CD4-positive, alpha-beta T cell treated with Interleukin-15 for 1 hour (primary cell): ENCODE results near the gene ADGRE3.

Experiments used
- DNase-seq: peaks from one replicate; pipeline ENCODE4 v3.0.0-alpha.2; 2020

Gene ADGRE3

DNA sequence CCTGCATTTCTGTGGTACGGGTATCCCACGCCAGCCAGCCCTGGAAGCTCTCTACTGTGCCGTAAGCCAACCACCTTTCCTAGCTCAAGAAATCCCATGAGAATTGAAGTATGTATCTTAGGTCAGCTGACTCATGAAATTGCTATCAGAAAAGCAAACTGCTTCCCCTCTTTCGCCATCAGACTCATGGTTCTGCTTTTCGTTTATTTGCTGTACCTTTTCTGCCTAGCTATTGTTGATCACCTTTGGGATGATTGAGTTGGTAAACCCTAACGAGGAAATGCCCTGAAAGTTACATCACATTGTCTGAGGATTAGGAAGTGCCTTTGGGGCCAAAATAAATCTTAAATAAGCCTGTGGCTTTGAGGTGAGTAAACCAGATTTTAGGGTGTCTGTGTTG lies at the start of gene ADGRE3:
Gene ADGRE3 (minus strand): TSS at position 81 of the 400 bp plus-strand sequence. CDS start 74 bp downstream, at position 7.
- DNase-seq = peak; percentile 30

GRCh38 chr19:14722127-14722526 lies 47.5 kb upstream of the ADGRE3 start:
- no peak for DNase-seq

- DNase-seq = no peak
These were observed 44.5 kb upstream of the ADGRE3 start for GRCh38 chr19:14719162-14719561.

DNA sequence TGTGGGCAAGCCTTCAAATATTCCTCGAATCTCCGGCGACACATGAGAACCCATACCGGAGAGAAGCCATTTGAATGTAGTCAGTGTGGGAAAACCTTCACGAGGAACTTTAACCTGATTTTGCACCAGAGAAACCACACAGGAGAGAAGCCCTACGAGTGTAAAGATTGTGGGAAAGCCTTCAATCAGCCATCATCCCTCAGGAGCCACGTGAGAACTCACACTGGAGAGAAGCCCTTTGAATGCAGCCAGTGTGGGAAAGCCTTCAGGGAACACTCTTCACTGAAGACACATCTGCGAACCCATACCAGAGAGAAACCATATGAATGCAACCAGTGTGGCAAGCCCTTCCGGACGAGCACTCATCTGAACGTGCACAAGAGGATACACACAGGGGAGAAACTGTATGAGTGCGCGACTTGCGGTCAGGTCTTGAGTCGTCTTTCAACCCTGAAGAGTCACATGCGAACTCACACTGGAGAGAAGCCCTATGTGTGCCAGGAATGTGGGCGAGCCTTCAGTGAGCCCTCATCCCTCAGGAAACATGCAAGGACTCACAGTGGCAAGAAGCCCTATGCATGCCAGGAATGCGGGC lies 44.0 kb upstream of the ADGRE3 start:
- DNase-seq = no peak

DNA sequence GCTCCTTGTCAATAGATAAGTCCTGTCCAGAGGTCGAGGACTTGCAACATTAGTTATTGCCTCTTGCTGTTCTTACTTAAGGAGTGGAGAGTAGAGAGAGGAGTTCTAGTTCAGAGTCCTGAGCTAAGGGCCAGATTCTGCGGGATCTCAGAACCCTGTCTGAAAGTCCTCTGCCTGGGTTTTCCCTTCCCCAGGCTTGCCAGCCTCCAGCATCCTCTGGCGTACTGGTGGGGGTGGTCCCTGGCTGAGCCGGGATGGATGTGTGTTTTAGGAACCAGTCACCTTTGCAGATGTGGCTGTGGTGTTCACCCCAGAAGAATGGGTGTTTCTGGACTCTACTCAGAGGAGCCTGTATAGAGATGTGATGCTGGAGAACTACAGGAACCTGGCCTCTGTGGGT lies 41.2 kb upstream of the ADGRE3 start:
- DNase-seq = no peak

DNA sequence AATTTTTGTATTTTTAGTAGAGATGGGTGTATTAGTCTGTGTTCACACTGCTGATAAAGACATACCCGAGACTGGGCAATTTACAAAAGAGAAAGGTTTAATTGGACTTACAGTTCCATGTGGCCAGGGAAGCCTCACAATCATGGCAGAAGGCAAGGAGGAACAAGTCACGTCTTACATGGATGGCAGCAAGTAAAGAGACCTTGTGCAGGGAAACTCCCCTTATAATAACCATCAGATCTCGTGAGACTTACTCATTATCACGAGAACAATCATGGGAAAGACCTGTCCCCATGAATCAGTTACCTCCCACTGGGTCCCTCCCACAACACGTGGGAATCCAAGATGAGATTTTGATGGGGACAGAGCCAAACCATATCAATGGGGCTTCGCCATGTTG lies 29.8 kb upstream of the ADGRE3 start:
- no peak for DNase-seq

DNA sequence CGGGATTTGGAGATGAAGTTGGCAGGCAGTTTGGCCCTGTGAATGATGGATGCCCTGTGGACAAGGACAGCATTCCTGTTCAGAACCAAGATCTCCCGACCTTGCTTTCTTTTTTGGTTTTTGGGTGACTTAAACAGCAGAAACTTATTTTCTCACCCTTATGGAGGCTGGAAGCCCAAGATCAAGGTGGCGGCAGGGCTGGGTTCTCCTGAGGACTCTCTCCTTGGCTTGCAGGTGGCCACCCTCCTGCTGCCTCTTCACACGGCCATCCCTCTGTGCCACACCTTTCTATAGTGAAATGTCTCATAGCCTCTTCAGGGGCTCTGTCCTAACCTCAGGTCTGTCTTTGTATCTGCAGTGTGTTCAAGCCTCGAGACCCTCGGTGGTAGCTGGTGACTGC lies 29.2 kb upstream of the ADGRE3 start:
- DNase-seq = no peak

GRCh38 chr19:14700711-14701375 lies 26.2 kb upstream of the ADGRE3 start:
- DNase-seq = no peak

DNA sequence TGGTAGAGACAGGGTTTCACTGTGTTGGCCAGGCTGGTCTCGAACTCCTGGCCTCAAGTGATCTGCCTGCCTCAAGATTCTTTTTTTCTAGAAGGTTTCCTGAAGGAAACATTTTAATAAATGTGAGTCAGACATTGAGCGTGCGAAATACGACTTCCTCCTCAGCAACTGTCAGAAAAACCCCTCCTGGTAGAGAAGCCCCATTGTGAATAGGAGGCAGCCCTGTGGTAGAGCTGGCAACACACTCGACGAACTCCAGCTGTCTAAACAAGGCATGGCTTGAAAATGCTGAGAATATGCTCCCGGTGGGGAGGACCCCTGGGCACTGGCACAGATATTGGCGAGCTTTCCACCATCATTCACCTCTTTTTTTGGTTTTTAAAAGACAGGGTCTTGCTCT lies 25.0 kb upstream of the ADGRE3 start:
- DNase-seq = no peak

DNA sequence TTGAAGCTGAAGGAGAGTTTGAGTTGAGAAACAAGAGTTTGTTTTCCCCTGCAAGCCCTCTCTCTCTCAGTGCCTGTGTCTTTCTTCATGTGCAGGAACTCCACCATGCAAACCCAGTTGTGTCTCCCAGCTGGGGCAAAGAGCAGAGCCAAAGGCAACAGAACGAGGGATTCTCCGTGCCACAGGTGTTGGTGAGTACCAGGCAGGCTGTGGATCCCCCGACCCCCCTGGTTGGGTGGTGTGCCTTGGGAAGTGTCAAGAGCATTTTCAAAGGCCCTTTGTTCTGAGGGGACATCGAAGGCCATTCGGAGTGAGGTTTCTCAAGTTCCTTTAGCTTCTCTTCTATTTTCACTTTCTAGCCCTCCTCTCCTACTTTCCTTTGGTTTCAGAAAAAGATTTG lies 20.8 kb upstream of the ADGRE3 start:
- no peak for DNase-seq

DNA sequence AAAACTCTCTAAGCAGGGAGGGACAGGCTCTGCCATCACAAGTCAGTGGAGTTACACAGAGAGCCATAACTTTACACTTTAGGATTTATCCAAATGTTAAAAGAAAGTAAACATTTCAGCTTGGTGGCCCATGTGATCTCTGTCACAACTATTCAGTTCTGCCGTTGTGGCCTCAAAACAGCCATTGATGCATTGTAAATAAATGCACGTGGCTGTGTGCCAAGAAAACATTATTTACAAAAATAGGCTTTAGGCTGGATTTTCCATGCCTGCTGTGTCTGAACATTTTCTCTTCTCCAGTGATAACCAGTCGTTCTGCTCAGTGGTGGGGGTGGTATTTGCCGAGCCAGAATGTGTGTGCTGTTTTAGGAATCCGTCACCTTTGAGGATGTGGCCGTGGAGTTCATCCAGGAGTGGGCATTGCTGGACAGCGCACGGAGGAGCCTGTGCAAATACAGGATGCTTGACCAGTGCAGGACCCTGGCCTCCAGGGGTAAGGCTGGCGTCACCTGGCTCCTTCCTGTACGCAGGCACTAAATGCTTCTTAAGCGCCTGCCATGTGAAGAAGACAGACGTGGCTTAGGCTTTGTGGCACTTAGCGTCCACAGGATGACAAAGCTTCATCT lies 20.1 kb upstream of the ADGRE3 start:
- no peak for DNase-seq

GRCh38 chr19:14689598-14690503 lies 15.2 kb upstream of the ADGRE3 start, which contains the start of gene ZNF333:
Gene ZNF333, plus strand, starts transcription at chr19:14690048. Its CDS starts 3,444 bp downstream, at chr19:14693492.
- peak; percentile 95 for DNase-seq

DNA sequence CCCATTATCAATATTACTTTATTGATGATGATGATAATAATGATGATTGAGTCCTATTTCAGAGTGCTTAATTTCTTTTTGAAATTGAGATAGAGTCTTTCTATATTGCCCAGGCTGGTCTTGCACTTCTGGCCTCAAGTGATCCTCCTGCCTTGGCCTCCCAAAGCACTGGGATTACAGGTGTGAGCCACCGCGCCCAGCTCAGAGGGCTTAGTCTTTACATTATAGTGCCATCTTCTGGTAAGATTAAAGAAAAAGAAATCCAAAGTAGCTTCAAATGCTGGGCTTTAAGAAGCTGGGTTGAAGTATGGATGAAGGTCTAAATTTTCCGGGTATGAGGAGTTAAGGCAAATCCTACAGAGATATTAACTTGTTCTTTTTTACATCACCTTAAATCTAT lies 11.8 kb upstream of the ADGRE3 start:
- DNase-seq = peak; percentile 29

DNA sequence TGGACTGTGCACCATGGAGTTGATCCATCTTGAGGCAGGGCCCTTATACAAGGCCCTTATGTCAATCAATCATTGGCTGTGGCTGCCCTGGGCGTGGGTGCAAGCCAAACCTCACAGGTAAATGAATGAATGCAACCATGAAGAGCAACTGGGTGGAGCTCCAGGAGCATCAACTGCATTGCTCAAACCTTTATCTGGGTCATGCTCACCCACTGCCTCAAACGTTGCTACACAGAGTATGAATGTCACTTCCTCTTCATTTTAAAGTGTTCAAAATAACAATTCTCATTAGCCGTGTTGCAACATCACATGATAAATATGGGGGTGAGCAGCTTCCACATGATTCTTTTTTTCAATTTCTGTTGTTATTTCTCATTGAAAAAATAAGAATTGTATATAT lies 8.8 kb upstream of the ADGRE3 start:
- peak; percentile 46 for DNase-seq

- DNase-seq = no peak
These were observed 7.4 kb upstream of the ADGRE3 start for GRCh38 chr19:14682084-14682483.

DNA sequence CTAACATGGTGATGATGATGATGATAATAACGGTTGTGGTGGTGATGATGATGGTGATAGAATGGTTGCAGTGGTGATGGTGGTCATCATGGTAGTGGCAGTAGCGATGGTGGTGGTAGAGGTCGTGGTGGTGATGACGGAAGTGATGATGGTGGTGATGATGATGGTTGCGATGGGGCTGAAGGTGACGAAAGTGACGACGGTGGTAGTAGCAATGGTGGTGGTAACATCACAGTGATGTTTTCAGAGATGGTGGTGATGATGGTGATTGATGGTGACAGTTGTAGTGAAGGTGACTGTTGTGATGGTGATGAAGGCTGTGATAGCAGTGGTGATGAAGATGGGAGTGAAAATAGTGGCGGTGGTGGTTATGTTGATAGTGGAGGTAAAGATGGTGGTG lies 3.6 kb upstream of the ADGRE3 start:
- DNase-seq = no peak

DNA sequence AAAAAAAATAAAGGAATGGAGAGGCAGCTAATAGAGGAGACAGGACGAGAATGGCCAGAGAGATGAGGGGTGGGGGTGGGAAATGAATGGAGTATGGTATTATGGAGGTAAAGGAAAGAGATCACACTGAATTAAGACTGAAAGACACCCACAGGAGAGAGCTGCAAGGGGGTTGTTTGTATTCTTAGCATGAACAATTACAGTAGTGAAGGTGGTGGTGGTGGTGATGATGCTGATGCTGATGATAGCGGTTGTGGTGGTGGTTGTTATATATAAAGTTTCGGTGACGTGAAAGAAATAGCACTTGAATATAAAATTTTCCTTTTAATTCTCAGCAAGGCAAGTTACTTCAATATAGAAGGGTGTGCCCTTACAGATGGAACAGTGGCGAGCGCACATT lies 2.8 kb upstream of the ADGRE3 start:
- no peak for DNase-seq

DNA sequence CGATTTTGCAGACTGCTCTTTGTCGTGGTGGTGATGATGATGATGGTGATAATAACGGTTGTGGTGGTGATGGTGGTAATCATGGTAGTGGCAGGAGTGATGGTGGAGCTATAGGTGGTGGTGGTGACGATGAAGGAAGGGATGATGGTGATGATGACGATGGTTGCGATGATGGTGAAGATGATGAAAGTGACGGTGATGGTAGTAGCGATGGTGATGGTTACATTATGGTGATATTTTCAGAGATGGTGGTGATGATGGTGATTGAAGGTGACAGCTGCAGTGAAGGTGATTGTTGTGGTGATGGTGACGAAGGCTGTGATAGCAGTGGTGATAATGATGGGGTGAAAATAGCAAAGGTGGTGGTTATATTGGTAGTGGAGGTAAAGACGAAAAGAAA lies 2.1 kb upstream of the ADGRE3 start:
- DNase-seq = no peak

DNA sequence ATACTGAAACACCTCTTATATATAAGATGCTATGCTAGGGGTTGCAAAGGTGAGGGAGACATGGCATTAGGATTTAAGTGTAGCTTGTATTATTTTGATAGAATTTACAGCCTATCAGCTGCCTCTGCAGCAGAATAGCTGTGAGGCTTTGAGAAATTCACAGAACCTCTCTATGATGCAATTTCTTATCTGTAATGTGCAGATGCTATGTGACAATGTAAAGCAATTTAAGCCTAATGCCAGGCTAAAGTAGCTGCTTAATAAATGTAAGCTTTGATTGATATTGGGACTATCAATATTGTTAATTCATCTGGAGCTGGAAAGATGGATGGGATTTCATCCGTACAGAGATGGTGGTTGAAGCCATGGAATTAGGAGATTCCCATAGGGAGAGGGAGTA lies 1.6 kb downstream of the ADGRE3 start:
- no peak for DNase-seq

DNA sequence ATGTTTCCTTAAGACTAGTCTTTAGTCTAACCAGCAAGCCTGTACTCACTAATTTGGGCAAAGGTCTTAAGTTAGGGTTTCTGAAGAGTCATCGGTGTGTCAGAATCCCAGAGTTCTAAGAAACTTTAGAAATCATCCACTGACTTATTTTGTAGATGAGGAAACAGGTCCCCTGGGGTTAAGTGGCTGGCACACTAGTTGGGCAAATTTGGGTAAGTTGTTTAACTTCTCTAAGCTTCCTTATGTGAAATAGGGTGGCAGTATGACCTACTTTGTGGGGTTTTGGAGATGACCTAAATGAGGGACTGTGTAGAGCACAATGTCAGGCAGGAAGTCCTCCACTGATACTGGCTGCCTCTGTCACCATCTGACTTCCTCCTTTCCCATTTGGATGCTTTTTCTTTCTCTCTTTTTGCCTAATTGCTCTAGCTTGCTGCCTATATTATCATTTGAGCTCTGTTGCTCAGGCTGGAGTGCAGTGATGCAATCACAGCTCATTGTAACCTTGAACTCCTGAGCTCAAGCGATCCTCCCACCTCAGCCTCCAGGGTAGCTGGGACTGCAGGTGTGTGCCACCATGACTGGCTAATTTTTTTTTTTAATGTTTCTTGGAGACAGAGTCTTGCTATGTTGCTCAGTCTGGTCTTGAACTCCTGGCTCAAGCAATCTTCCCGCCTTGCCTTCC lies 2.3 kb downstream of the ADGRE3 start:
- DNase-seq = peak; percentile 50

GRCh38 chr19:14670408-14670807 lies 4.2 kb downstream of the ADGRE3 start:
- no peak for DNase-seq

- DNase-seq = no peak
These were observed 4.7 kb downstream of the ADGRE3 start for GRCh38 chr19:14669940-14670339.
